Cardiac muscle cell (in vitro differentiated cells and primary cell): ENCODE measurements around the gene TWF1. TPM values are rescaled to one million over a fixed set of nuclear protein-coding genes. Genes with fewer than 3 reads are reported as not detected.
"Not testable (repeated sequence)": the region's sequence is repeated elsewhere in the genome, so short reads cannot be mapped to it uniquely, and the experiment has no call there.

Source experiments
- DNase-seq, 2 donors: peaks; one replicate each; pipeline versions ENCODE4 v3.0.0 to v3.0.0-alpha.2; 2010 to 2017; ENCODE audit warnings: low read depth in 1 of 2, low spot score in 1 of 2
- H3K27ac ChIP-seq: fragments of 200-600 bp; sonication (generic); 2 replicates; pipeline ENCODE4 v1.5.1; 2016
- H3K27me3 ChIP-seq: fragments of 200-600 bp; sonication (generic); 2 replicates; pipeline ENCODE4 v1.6.0; 2016; ENCODE audit warnings: control low read depth
- H3K36me3 ChIP-seq: fragments of 200-600 bp; sonication (generic); 2 replicates; pipeline ENCODE4 v1.5.1; 2016; ENCODE audit warnings: control low read depth
- H3K4me1 ChIP-seq: fragments of 200-600 bp; sonication (generic); 2 replicates; pipeline ENCODE4 v1.8.1; 2017; ENCODE audit warnings: low read depth, mild to moderate bottlenecking, mixed run types
- H3K4me3 ChIP-seq: fragments of 200-600 bp; sonication (generic); 2 replicates; pipeline ENCODE4 v1.5.1; 2016; ENCODE audit warnings: mild to moderate bottlenecking
- H3K9me3 ChIP-seq: fragments of 200-600 bp; sonication (generic); 2 replicates; pipeline ENCODE4 v1.5.1; 2017; ENCODE audit warnings: low read depth, mild to moderate bottlenecking, control low read depth
- CTCF ChIP-seq: IDR thresholded peaks from 2 replicates; pipeline ENCODE4 v1.5.1; 2012; ENCODE audit warnings: low read depth, mild to moderate bottlenecking, low read length
- polyA plus RNA-seq: library from polyadenylated mRNA; unstranded; fragments of >200 nt; fragmentation: Nextera tagmentation; extraction: Ambion mirVana; gene quantifications from 2 replicates; pipeline ENCODE4 v1.2.1, GENCODE V29; 2016
- total RNA-seq: library from RNA; depleted of rRNA; stranded (reverse); fragments of >200 nt; gene quantifications from 2 replicates; pipeline ENCODE4 v1.2.3, GENCODE V29; 2016

Gene TWF1
- total RNA-seq (31.2 and 31.6 TPM in 2 replicates), polyA plus RNA-seq (28.7 and 31.6 TPM in 2 replicates)

- peak; percentile 89 to 91 for DNase-seq
- TF ChIP-seq CTCF, result peak; percentile 27
- H3K4me1 ChIP-seq, result peaks cover 9% of the 10 kb centered on the region
- peaks cover 5% of the 10 kb centered on the region for H3K27me3 ChIP-seq
- peak within 1 kb of the TSS; percentile 97 for H3K27ac ChIP-seq
- H3K9me3 ChIP-seq, result no peaks in the 10 kb centered on the region
- peaks cover 15% of the 10 kb centered on the region for H3K36me3 ChIP-seq
- peak within 1 kb of the TSS; percentile 90 for H3K4me3 ChIP-seq
These were observed at the start of gene TWF1 for GRCh38 chr12:43805860-43806736. Gene TWF1 (minus strand): TSS chr12:43806317. CDS start chr12:43806245, 72 bp downstream.

GRCh38 chr12:43852744-43853143 is 46.6 kb upstream of the TWF1 start:
- Histone ChIP-seq H3K4me1 (peaks cover 3% of the 10 kb centered on the region), H3K27ac (no peak overlapping the region), H3K36me3 (no peaks in the 10 kb centered on the region), H3K27me3 (no peaks in the 10 kb centered on the region), H3K9me3 (no peaks in the 10 kb centered on the region), H3K4me3 (no peak overlapping the region)
- TF ChIP-seq CTCF, result no peak
- no peak for DNase-seq

- Histone ChIP-seq H3K4me3 (no peak overlapping the region), H3K4me1 (no peaks in the 10 kb centered on the region), H3K27me3 (no peaks in the 10 kb centered on the region), H3K36me3 (no peaks in the 10 kb centered on the region), H3K9me3 (no peaks in the 10 kb centered on the region), H3K27ac (no peak overlapping the region)
- DNase-seq, result no peak
- TF ChIP-seq CTCF, result no peak
These were observed 42.7 kb upstream of the TWF1 start for GRCh38 chr12:43848786-43849185.

GRCh38 chr12:43848226-43848507 is 42.0 kb upstream of the TWF1 start:
- Histone ChIP-seq H3K4me1 (no peaks in the 10 kb centered on the region), H3K9me3 (no peaks in the 10 kb centered on the region), H3K36me3 (no peaks in the 10 kb centered on the region), H3K27me3 (no peaks in the 10 kb centered on the region), H3K27ac (no peak overlapping the region), H3K4me3 (no peak overlapping the region)
- TF ChIP-seq CTCF, result no peak
- DNase-seq, result no peak

GRCh38 chr12:43847425-43848225 is 41.5 kb upstream of the TWF1 start:
- not testable (repeated sequence) for H3K27ac ChIP-seq, H3K36me3 ChIP-seq, H3K27me3 ChIP-seq, H3K4me3 ChIP-seq, H3K4me1 ChIP-seq, H3K9me3 ChIP-seq, DNase-seq

- H3K9me3 ChIP-seq, result no peaks in the 10 kb centered on the region
- no peaks in the 10 kb centered on the region for H3K4me1 ChIP-seq
- TF ChIP-seq CTCF, result no peak
- H3K36me3 ChIP-seq, result no peaks in the 10 kb centered on the region
- peaks cover 6% of the 10 kb centered on the region for H3K27me3 ChIP-seq
- H3K4me3 ChIP-seq, result no peak overlapping the region
- H3K27ac ChIP-seq, result no peak overlapping the region
- DNase-seq, result no peak
These were observed 36.1 kb upstream of the TWF1 start for GRCh38 chr12:43842259-43842658.
